Stimulated activated CD4-positive, alpha-beta T cell treated with anti-CD3 and anti-CD28 coated beads, Interleukin-1b, Interleukin-23, amount 100 ng/mL, for 48 hours (primary cell): ENCODE results near the gene CDK5RAP1.
"Not testable (repeated sequence)": the region's sequence is repeated elsewhere in the genome, so short reads cannot be mapped to it uniquely, and the experiment has no call there.

Experiments used
- DNase-seq: peaks from one replicate; pipeline ENCODE4 v3.0.0-alpha.2; 2020

CDK5RAP1 gene

GRCh38 chr20:33418033-33418432 lies 16.7 kb upstream of the CDK5RAP1 start:
- no peak for DNase-seq

GRCh38 chr20:33415948-33416347 lies 14.6 kb upstream of the CDK5RAP1 start:
- DNase-seq: no peak

- DNase-seq: no peak
Measured at GRCh38 chr20:33412484-33412838, 11.1 kb upstream of the CDK5RAP1 start.

GRCh38 chr20:33411711-33412483 lies 10.6 kb upstream of the CDK5RAP1 start:
- no peak for DNase-seq

GRCh38 chr20:33411242-33411641 lies 9.9 kb upstream of the CDK5RAP1 start:
- no peak for DNase-seq

GRCh38 chr20:33410081-33410742 lies 8.9 kb upstream of the CDK5RAP1 start:
- no peak for DNase-seq

- no peak for DNase-seq
Measured at GRCh38 chr20:33408716-33409654, 7.7 kb upstream of the CDK5RAP1 start.

GRCh38 chr20:33408313-33408712 lies 7.0 kb upstream of the CDK5RAP1 start:
- DNase-seq: no peak

- no peak for DNase-seq
Measured at GRCh38 chr20:33407796-33408195, 6.5 kb upstream of the CDK5RAP1 start.

GRCh38 chr20:33407251-33407650 lies 5.9 kb upstream of the CDK5RAP1 start:
- no peak for DNase-seq

- DNase-seq: no peak
Measured at GRCh38 chr20:33404281-33404680, 3.0 kb upstream of the CDK5RAP1 start.

- no peak for DNase-seq
Measured at GRCh38 chr20:33401921-33402369, 626 bp upstream of the CDK5RAP1 start.

GRCh38 chr20:33400812-33401183 lies 521 bp downstream of the CDK5RAP1 start:
- no peak for DNase-seq

- no peak for DNase-seq
Measured at GRCh38 chr20:33399924-33400323, 1.4 kb downstream of the CDK5RAP1 start.

GRCh38 chr20:33394718-33395117 lies 6.6 kb downstream of the CDK5RAP1 start:
- no peak for DNase-seq

GRCh38 chr20:33393609-33394008 lies 7.7 kb downstream of the CDK5RAP1 start:
- DNase-seq: no peak

- no peak for DNase-seq
Measured at GRCh38 chr20:33391722-33392415, 9.4 kb downstream of the CDK5RAP1 start.

GRCh38 chr20:33389326-33389725 lies 12.0 kb downstream of the CDK5RAP1 start:
- DNase-seq: not testable (repeated sequence)

GRCh38 chr20:33388268-33388667 lies 13.1 kb downstream of the CDK5RAP1 start:
- no peak for DNase-seq

- no peak for DNase-seq
Measured at GRCh38 chr20:33387177-33387576, 14.1 kb downstream of the CDK5RAP1 start.

- DNase-seq: no peak
Measured at GRCh38 chr20:33386673-33387072, 14.6 kb downstream of the CDK5RAP1 start.

- DNase-seq: no peak
Measured at GRCh38 chr20:33377366-33377765, 24.0 kb downstream of the CDK5RAP1 start.
